GM12878 (cell line): ENCODE data around the gene DIP2A. TPM values are rescaled to one million over a fixed set of nuclear protein-coding genes. Genes with fewer than 3 reads are reported as not detected.

Experiments used
- ATAC-seq: fragments of 200-7000 bp; cut with Tn5 transposase; 3 replicates; pipeline ENCODE4 v1.9.1; 2020; ENCODE audit warnings: mild to moderate bottlenecking, moderate library complexity
- BruUV-seq: library from RNA; stranded (reverse); fragments of 400-500 nt; replicated peaks from 2 replicates; lab custom pipeline; 2021; lab: Mats Ljungman, UMichigan
- CTCF ChIA-PET: fragments of 300-600 bp; sonication (Branson Sonifier 250); formaldehyde crosslinking; extraction: SDS; loops from one replicate; lab custom pipeline; 2021; ENCODE audit warnings: inconsistent platforms; lab: Yijun Ruan, JAX
- POLR2A ChIA-PET: fragments of 350-600 bp; formaldehyde crosslinking; extraction: SDS; loops from one replicate; lab custom pipeline; 2021; ENCODE audit warnings: inconsistent platforms; lab: Charles Lee
- RAD21 ChIA-PET: fragments of 300-600 bp; sonication (Branson Sonifier 250); formaldehyde crosslinking; loops from one replicate; lab custom pipeline; 2023; ENCODE audit warnings: antibody characterized with exemption; ENCODE audit not compliant: unreplicated experiment; lab: Charles Lee
- SMC1A ChIA-PET: fragments of 300-600 bp; sonication (Branson Sonifier 250); formaldehyde crosslinking; loops from one replicate; lab custom pipeline; 2023; ENCODE audit not compliant: unreplicated experiment, uncharacterized antibody; lab: Charles Lee
- DNase-seq: peaks from one replicate; pipeline ENCODE4 v3.0.0-alpha.2; 2011; ENCODE audit warnings: low read depth, low spot score
- FAIRE-seq: peaks from 3 replicates; lab custom pipeline; 2011; peaks lifted over from hg19 to GRCh38; lab: Jason Lieb, UNC
- H2AFZ ChIP-seq: 2 replicates; pipeline ENCODE4 v1.6.0; 2011; ENCODE audit warnings: low read depth, low read length, control low read depth; ENCODE audit not compliant: control insufficient read depth
- H3K27ac ChIP-seq: 2 replicates; pipeline ENCODE4 v1.5.1; 2011; ENCODE audit warnings: control low read depth; ENCODE audit not compliant: control insufficient read depth, insufficient read depth
- H3K27me3 ChIP-seq, 2 experiments: replicated peaks in 1 of 2; 2 replicates each; pipeline versions ENCODE4 v1.6.0 to v1.6.1; 2011; ENCODE audit warnings: low read length in 1 of 2; ENCODE audit not compliant: control insufficient read depth in 2 of 2, insufficient read depth in 2 of 2
- H3K36me3 ChIP-seq, 2 experiments: 2 replicates each; pipeline ENCODE4 v1.5.1; 2011; ENCODE audit warnings: low read length in 1 of 2; ENCODE audit not compliant: control insufficient read depth in 2 of 2, insufficient read depth in 2 of 2
- H3K4me1 ChIP-seq: 2 replicates; pipeline ENCODE4 v1.6.1; 2011; ENCODE audit warnings: mild to moderate bottlenecking, low read length, moderate library complexity, mixed read lengths; ENCODE audit not compliant: control insufficient read depth, insufficient read depth
- H3K4me2 ChIP-seq: 2 replicates; pipeline ENCODE4 v1.6.0; 2011; ENCODE audit warnings: control low read depth; ENCODE audit not compliant: control insufficient read depth, insufficient read depth
- H3K4me3 ChIP-seq: fragments of 200-600 bp; sonication (generic); 2 replicates; pipeline ENCODE4 v1.5.1; 2016
- H3K79me2 ChIP-seq: 2 replicates; pipeline ENCODE4 v1.6.0; 2011; ENCODE audit warnings: low read length; ENCODE audit not compliant: control insufficient read depth, insufficient read depth
- H3K9ac ChIP-seq: 2 replicates; pipeline ENCODE4 v1.8.0; 2011; ENCODE audit warnings: low read length, control low read depth, mixed read lengths; ENCODE audit not compliant: control insufficient read depth, insufficient read depth
- H3K9me3 ChIP-seq: replicated peaks from 3 replicates; pipeline ENCODE4 v1.5.1; 2011; ENCODE audit warnings: mild to moderate bottlenecking, low read length; ENCODE audit not compliant: control insufficient read depth, insufficient read depth
- H4K20me1 ChIP-seq: 2 replicates; pipeline ENCODE4 v1.6.0; 2011; ENCODE audit not compliant: control insufficient read depth, insufficient read depth
- CHD1 ChIP-seq: IDR thresholded peaks from 2 replicates; pipeline ENCODE4 v1.6.1; 2012; ENCODE audit warnings: low read depth, low read length, improper control_type of control experiment
- EP300 ChIP-seq, 2 experiments: fragments of 150-350 bp in 1 of 2; IDR thresholded peaks; 2 replicates each; pipeline ENCODE4 v1.6.1; 2011 to 2012; ENCODE audit warnings: low read depth in 2 of 2, low read length in 2 of 2, borderline replicate concordance in 1 of 2, improper control_type of control experiment in 1 of 2, inconsistent platforms in 1 of 2; ENCODE audit not compliant: control insufficient read depth in 1 of 2
- GATAD2B ChIP-seq: fragments of 450-650 bp; conservative IDR thresholded peaks from 2 replicates; pipeline ENCODE4 v1.6.1; 2017; ENCODE audit warnings: low read depth, mild to moderate bottlenecking, moderate library complexity
- HDAC2 ChIP-seq: fragments of 200-600 bp; sonication (generic); IDR thresholded peaks from 2 replicates; pipeline ENCODE4 v1.6.1; 2017
- MYC ChIP-seq: IDR thresholded peaks from 2 replicates; pipeline ENCODE4 v1.6.1; 2011; ENCODE audit warnings: mild to moderate bottlenecking, low read length, moderate library complexity, inconsistent platforms; ENCODE audit not compliant: insufficient read depth, insufficient replicate concordance, insufficient read length, severe bottlenecking
- NFXL1 ChIP-seq: fragments of 450-650 bp; IDR thresholded peaks from 2 replicates; pipeline ENCODE4 v1.6.1; 2017; ENCODE audit warnings: antibody characterized with exemption, mild to moderate bottlenecking, borderline replicate concordance
- NFYB ChIP-seq: IDR thresholded peaks from 2 replicates; pipeline ENCODE4 v1.6.1; 2011; ENCODE audit warnings: low read depth, mild to moderate bottlenecking, low read length, improper control_type of control experiment, moderate library complexity; ENCODE audit not compliant: insufficient read depth
- NR2F1 ChIP-seq: fragments of 450-650 bp; conservative IDR thresholded peaks from 2 replicates; pipeline ENCODE4 v1.6.1; 2017; ENCODE audit warnings: mild to moderate bottlenecking
- PML ChIP-seq: IDR thresholded peaks from 2 replicates; pipeline ENCODE4 v1.6.1; 2012; ENCODE audit warnings: low read length, inconsistent platforms
- RAD51 ChIP-seq: fragments of 450-650 bp; IDR thresholded peaks from 2 replicates; pipeline ENCODE4 v1.6.1; 2016; ENCODE audit warnings: moderate library complexity, mild to moderate bottlenecking, inconsistent platforms
- SIN3A ChIP-seq: IDR thresholded peaks from 2 replicates; pipeline ENCODE4 v1.6.1; 2012; ENCODE audit warnings: low read depth, low read length, improper control_type of control experiment
- SIX5 ChIP-seq: IDR thresholded peaks from 2 replicates; pipeline ENCODE4 v1.6.1; 2011; ENCODE audit warnings: mild to moderate bottlenecking, low read depth, low read length, moderate library complexity; ENCODE audit not compliant: severe bottlenecking
- SMAD5 ChIP-seq: IDR thresholded peaks from 2 replicates; pipeline ENCODE4 v1.6.1; 2016; ENCODE audit warnings: antibody characterized with exemption, low read depth
- TCF12 ChIP-seq: IDR thresholded peaks from 2 replicates; pipeline ENCODE4 v1.6.1; 2011; ENCODE audit warnings: low read depth, mild to moderate bottlenecking, low read length
- WGBS: methylation state at CpG from one replicate; pipeline ENCODE4 v1.1.6; 2016; ENCODE audit warnings: low lambda C conversion rate; ENCODE audit not compliant: insufficient replicate concordance, insufficient coverage; ENCODE audit errors: missing lambda C conversion rate; 5-methylcytosine and 5-hydroxymethylcytosine counted together
- in situ Hi-C: fragments of 300-500 bp; cut with MboI; formaldehyde crosslinking; loops from 9 replicates; pipeline ENCODE4 v1.14.3; 2018; ENCODE audit warnings: mixed read lengths
- intact Hi-C: fragments of 100-400 bp; cut with micrococcal nuclease; formaldehyde crosslinking; loops from one replicate; pipeline ENCODE4 v1.14.2; 2022; ENCODE audit not compliant: unreplicated experiment
- polyA plus RNA-seq, 11 experiments: library from polyadenylated mRNA; depleted of rRNA in 4 of 11; unstranded in 6 of 11; stranded (reverse) in 5 of 11; fragments of >200 nt; fragmentation: Nextera tagmentation in 4 of 11; fragmentation: Illumina TruSeq in 1 of 11; extraction: Ambion mirVana in 4 of 11; extraction: Trizol in 1 of 11; gene quantifications; 1 replicate in 1 of 11; 2 replicates in 10 of 11; pipeline versions ENCODE4 v1.2.1 to v1.2.3, GENCODE V29; 2011 to 2016; ENCODE audit warnings: inconsistent platforms in 2 of 11, missing spikeins in 2 of 11, low read depth in 1 of 11
- total RNA-seq, 4 experiments: library from RNA; depleted of rRNA in 3 of 4; stranded (reverse); fragments of >200 nt in 3 of 4; fragmentation: Illumina TruSeq in 1 of 4; extraction: Trizol in 1 of 4; gene quantifications; 2 replicates each; pipeline versions ENCODE4 v1.2.1 to v1.2.3, GENCODE V29; 2013 to 2021
- TF ChIP-seq, protein P1 (sequence below): fragments of 450-650 bp; IDR thresholded peaks from 2 replicates; pipeline ENCODE4 v1.6.1; 2017; ENCODE audit warnings: low read depth, mild to moderate bottlenecking, moderate library complexity
- TF ChIP-seq, protein P2 (sequence below): IDR thresholded peaks from 2 replicates; pipeline ENCODE4 v1.6.1; 2012; ENCODE audit warnings: low read depth, low read length, improper control_type of control experiment
- TF ChIP-seq, protein P3 (sequence below): IDR thresholded peaks from 2 replicates; pipeline ENCODE4 v1.6.1; 2012; ENCODE audit warnings: low read depth, low read length, improper control_type of control experiment
- TF ChIP-seq, protein P4 (sequence below): fragments of 450-650 bp; IDR thresholded peaks from 2 replicates; pipeline ENCODE4 v1.6.1; 2016; ENCODE audit warnings: mild to moderate bottlenecking
- TF ChIP-seq, protein P5 (sequence below): fragments of 450-650 bp; IDR thresholded peaks from 2 replicates; pipeline ENCODE4 v1.6.1; 2016; ENCODE audit warnings: mild to moderate bottlenecking
- TF ChIP-seq, protein P6 (sequence below): fragments of 450-650 bp; IDR thresholded peaks from 2 replicates; pipeline ENCODE4 v1.6.1; 2014; ENCODE audit warnings: mild to moderate bottlenecking

Gene DIP2A
- total and polyA plus RNA-seq, 10 of the 15 experiments (the other 5 are each of a cell fraction or from before 2014, with no cell fraction given) = 1.7 to 25.5 (median 12.2) TPM

DNA sequence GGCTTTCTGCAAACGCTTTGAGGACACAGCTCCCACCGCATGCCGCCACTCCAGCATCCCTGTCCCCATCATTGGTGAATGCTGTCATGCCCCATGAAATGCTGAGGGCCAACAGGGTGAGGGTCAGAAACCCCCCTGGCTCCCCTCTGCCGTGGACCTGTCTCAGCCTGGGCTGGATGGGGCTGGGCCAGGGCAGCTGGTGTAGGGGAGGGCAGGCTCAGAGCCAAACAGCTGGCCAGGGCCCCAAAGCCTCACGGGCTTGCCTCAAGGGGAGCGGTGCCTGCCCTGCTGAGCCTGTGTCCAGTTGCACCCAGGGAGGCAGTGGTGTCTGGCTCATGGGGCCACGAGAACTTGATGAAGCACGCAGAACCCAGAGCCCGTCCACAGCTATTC lies 96.5 kb downstream of the DIP2A start:
- Histone ChIP-seq H3K27ac (no peak overlapping the region), H3K4me1 (peaks cover 2% of the 10 kb centered on the region), H3K4me3 (no peak overlapping the region), H3K27me3 (no peaks in the 10 kb centered on the region), H3K9ac (no peak overlapping the region), H3K4me2 (no peak overlapping the region), H3K36me3 (peaks cover 4 to 12% of the 10 kb centered on the region in 2 experiments; a peak in 3 of 4 replicates), H3K79me2 (no peaks in the 10 kb centered on the region), H2AFZ (no peak overlapping the region), H4K20me1 (no peaks in the 10 kb centered on the region), H3K9me3 (no peaks in the 10 kb centered on the region)
- over 99% methylated on average over 9 of the region's 9 CpGs for WGBS
- no TSS peak for BruUV-seq
- POLR2A ChIA-PET = no interaction called here
- intact Hi-C loops = no loop called here
- in situ Hi-C loops = no loop called here
- TF ChIP-seq PML (no peak), NR2F1 (no peak), SMAD5 (no peak), RAD51 (no peak), MYC (no peak), HDAC2 (no peak), TCF12 (no peak), SIX5 (no peak), NFYB (no peak), CHD1 (no peak), GATAD2B (no peak), NFXL1 (no peak), SIN3A (no peak), EP300 (IDR thresholded peaks at IDR 0.05; ENCODE audit: borderline replicate concordance in 1 of 2, control insufficient read depth in 1 of 2, low read depth in 2 of 2, low read length in 2 of 2) (no peak)
- TF ChIP-seq, protein P1, sequence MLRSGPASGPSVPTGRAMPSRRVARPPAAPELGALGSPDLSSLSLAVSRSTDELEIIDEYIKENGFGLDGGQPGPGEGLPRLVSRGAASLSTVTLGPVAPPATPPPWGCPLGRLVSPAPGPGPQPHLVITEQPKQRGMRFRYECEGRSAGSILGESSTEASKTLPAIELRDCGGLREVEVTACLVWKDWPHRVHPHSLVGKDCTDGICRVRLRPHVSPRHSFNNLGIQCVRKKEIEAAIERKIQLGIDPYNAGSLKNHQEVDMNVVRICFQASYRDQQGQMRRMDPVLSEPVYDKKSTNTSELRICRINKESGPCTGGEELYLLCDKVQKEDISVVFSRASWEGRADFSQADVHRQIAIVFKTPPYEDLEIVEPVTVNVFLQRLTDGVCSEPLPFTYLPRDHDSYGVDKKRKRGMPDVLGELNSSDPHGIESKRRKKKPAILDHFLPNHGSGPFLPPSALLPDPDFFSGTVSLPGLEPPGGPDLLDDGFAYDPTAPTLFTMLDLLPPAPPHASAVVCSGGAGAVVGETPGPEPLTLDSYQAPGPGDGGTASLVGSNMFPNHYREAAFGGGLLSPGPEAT = no peak
- TF ChIP-seq, protein P2, sequence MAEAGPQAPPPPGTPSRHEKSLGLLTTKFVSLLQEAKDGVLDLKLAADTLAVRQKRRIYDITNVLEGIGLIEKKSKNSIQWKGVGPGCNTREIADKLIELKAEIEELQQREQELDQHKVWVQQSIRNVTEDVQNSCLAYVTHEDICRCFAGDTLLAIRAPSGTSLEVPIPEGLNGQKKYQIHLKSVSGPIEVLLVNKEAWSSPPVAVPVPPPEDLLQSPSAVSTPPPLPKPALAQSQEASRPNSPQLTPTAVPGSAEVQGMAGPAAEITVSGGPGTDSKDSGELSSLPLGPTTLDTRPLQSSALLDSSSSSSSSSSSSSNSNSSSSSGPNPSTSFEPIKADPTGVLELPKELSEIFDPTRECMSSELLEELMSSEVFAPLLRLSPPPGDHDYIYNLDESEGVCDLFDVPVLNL = no peak
- TF ChIP-seq, protein P3, sequence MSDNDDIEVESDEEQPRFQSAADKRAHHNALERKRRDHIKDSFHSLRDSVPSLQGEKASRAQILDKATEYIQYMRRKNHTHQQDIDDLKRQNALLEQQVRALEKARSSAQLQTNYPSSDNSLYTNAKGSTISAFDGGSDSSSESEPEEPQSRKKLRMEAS = no peak
- TF ChIP-seq, protein P4, sequence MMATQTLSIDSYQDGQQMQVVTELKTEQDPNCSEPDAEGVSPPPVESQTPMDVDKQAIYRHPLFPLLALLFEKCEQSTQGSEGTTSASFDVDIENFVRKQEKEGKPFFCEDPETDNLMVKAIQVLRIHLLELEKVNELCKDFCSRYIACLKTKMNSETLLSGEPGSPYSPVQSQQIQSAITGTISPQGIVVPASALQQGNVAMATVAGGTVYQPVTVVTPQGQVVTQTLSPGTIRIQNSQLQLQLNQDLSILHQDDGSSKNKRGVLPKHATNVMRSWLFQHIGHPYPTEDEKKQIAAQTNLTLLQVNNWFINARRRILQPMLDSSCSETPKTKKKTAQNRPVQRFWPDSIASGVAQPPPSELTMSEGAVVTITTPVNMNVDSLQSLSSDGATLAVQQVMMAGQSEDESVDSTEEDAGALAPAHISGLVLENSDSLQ = no peak
- TF ChIP-seq, protein P5, sequence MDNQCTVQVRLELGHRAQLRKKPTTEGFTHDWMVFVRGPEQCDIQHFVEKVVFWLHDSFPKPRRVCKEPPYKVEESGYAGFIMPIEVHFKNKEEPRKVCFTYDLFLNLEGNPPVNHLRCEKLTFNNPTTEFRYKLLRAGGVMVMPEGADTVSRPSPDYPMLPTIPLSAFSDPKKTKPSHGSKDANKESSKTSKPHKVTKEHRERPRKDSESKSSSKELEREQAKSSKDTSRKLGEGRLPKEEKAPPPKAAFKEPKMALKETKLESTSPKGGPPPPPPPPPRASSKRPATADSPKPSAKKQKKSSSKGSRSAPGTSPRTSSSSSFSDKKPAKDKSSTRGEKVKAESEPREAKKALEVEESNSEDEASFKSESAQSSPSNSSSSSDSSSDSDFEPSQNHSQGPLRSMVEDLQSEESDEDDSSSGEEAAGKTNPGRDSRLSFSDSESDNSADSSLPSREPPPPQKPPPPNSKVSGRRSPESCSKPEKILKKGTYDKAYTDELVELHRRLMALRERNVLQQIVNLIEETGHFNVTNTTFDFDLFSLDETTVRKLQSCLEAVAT = no peak
- TF ChIP-seq, protein P6, sequence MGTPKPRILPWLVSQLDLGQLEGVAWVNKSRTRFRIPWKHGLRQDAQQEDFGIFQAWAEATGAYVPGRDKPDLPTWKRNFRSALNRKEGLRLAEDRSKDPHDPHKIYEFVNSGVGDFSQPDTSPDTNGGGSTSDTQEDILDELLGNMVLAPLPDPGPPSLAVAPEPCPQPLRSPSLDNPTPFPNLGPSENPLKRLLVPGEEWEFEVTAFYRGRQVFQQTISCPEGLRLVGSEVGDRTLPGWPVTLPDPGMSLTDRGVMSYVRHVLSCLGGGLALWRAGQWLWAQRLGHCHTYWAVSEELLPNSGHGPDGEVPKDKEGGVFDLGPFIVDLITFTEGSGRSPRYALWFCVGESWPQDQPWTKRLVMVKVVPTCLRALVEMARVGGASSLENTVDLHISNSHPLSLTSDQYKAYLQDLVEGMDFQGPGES = no peak
- CTCF ChIA-PET = no interaction called here
- no peak for DNase-seq
- ATAC-seq = no peak
- SMC1A ChIA-PET = no interaction called here
- RAD21 ChIA-PET = no interaction called here
- FAIRE-seq = no peak
